ENCODE results near the gene BCL10. TPM values are rescaled to one million over a fixed set of nuclear protein-coding genes. Genes with fewer than 3 reads are reported as not detected.

BCL10 gene
- total and polyA plus RNA-seq, 2 of the 4 experiments (the other 2 are of a cell fraction) = 15.3 to 30.5 TPM

DNA sequence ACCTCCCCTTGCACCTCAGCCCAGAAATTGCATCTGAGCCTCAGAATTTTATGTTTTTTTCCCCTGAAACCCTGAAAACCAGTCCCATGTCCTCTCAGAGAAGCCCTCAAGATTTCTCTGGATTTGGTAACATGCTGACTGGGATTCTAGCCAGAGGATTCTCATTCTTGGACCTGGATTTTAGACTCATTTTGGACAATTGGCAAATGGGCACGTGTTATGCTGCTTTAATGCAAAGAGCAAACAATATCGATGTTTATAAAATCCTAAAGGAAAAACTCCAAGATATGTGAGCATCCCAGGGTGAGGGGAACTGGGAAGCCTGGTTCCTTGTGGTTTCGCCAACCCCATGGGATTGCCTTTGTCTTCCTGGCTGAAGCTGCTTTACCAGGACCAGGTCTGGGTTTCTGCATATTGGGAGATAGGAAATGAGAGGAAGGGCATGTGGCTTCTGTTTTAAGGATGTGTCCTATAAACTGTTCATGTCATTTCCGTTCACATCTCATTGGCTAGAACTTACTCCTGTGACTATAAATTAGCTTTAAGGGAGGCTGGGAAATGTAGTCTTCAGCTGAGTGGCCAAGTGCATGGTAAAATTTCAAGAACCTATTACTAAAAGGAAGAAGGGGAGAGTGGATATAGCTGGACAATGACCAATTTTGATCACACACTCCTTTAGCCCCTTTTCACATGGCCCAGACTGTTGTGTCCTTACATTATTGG is 27.2 kb upstream of the BCL10 start:
- intact Hi-C loops (cut with micrococcal nuclease) (no loop called here), in situ Hi-C loops (cut with MboI; ENCODE audit: low sequenced_read_pairs) (loop anchor here (10.0 kb wide), 2 partner anchors 571 to 1051 kb away; no protein-coding TSS in a partner anchor), dilution Hi-C loops (cut with HindIII; ENCODE audit: low sequenced_read_pairs, unreplicated experiment) (no loop called here)
- Histone ChIP-seq H3K79me1 (ENCODE audit: low read depth in 1 of 2, low read length in 2 of 2) (peaks cover 3 to 7% of the 10 kb centered on the region in 2 experiments; a peak in 3 of 4 replicates), H2AK5ac (ENCODE audit: low read depth, low read length) (0 out of 2 replicates have a peak overlapping the region, but pooled peaks have one; percentile 2), H3K4me3 (ENCODE audit: insufficient read depth, low read depth, low read length) (no peak overlapping the region), H3K9me3 (ENCODE audit: control insufficient read depth, insufficient read depth, low read length) (no peaks in the 10 kb centered on the region), H2BK15ac (ENCODE audit: low read depth, low read length) (no peak overlapping the region), H4K5ac (ENCODE audit: low read depth, low read length) (no peak overlapping the region), H3K4ac (ENCODE audit: low read depth, low read length) (0 out of 2 replicates have a peak overlapping the region, but pooled peaks have one; percentile 13), H4K20me1 (ENCODE audit: insufficient read depth, low read length) (no peaks in the 10 kb centered on the region), H3K27ac (ENCODE audit: insufficient read depth, low read length) (no peak overlapping the region), H3K14ac (replicated peaks; ENCODE audit: low read depth, low read length) (no peak overlapping the region), H4K91ac (ENCODE audit: insufficient read depth, low read depth, low read length) (0 out of 2 replicates have a peak overlapping the region, but pooled peaks have one; percentile 6), H3K9ac (ENCODE audit: low read depth, low read length) (no peak overlapping the region), H3K36me3 (ENCODE audit: control insufficient read depth, insufficient read depth, low read length) (no peaks in the 10 kb centered on the region), H2BK120ac (ENCODE audit: low read depth, low read length) (no peak overlapping the region), H3K18ac (ENCODE audit: low read depth, low read length) (no peak overlapping the region), H3K56ac (ENCODE audit: extremely low read depth, insufficient read depth, low read length) (no peak overlapping the region), H3K4me2 (ENCODE audit: low read depth, low read length) (no peak overlapping the region), H3K23ac (ENCODE audit: low read depth, low read length) (no peak overlapping the region), H3K9me1 (ENCODE audit: insufficient read depth, low read length) (peaks cover 8% of the 10 kb centered on the region), H2BK5ac (ENCODE audit: low read depth, low read length, poor library complexity, severe bottlenecking) (no peak overlapping the region), H3K4me1 (ENCODE audit: control insufficient read depth, insufficient read depth, low read length) (peaks cover 6% of the 10 kb centered on the region), H3K27me3 (ENCODE audit: control insufficient read depth, insufficient read depth, low read length) (no peaks in the 10 kb centered on the region), H2BK20ac (ENCODE audit: low read depth, low read length) (no peak overlapping the region), H2AK9ac (replicated peaks; ENCODE audit: low read depth, low read length, poor library complexity) (no peak overlapping the region), H4K8ac (ENCODE audit: low read depth in 2 of 2, low read length in 2 of 2) (no peak overlapping the region), H2AFZ (replicated peaks; ENCODE audit: low read length, poor library complexity) (no peak overlapping the region)
- no CpG with 5 or more reads among the region's 4 CpGs for WGBS, 2 experiments (ENCODE audit: extremely low coverage in 2 of 2, insufficient read length in 1 of 2)
- TF ChIP-seq CEBPB (IDR thresholded peaks at IDR 0.05; ENCODE audit: low read depth, low read length) (no peak), MAZ (IDR thresholded peaks at IDR 0.05; ENCODE audit: borderline replicate concordance, low read depth, low read length) (no peak), CHD1 (IDR thresholded peaks at IDR 0.05; ENCODE audit: low read depth, low read length) (no peak)
- TF ChIP-seq, protein P1, sequence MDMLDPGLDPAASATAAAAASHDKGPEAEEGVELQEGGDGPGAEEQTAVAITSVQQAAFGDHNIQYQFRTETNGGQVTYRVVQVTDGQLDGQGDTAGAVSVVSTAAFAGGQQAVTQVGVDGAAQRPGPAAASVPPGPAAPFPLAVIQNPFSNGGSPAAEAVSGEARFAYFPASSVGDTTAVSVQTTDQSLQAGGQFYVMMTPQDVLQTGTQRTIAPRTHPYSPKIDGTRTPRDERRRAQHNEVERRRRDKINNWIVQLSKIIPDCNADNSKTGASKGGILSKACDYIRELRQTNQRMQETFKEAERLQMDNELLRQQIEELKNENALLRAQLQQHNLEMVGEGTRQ (IDR thresholded peaks at IDR 0.05; ENCODE audit: low read depth, low read length) = no peak
- BruUV-seq (replicated peaks) = no TSS peak
- POLR2A ChIA-PET (ENCODE audit: unreplicated experiment) = no interaction called here
- DNase-seq (no peak), ATAC-seq (ENCODE audit: low read depth) (no peak)
- CTCF ChIA-PET = no interaction called here

All from IMR-90 (cell line).